GM19240 (cell line): ENCODE data around the gene PBX1.

Source experiments
- DNase-seq: peaks from one replicate; pipeline ENCODE4 v3.0.0; 2011; ENCODE audit warnings: low spot score; ENCODE audit not compliant: insufficient read length

PBX1 gene

GRCh38 chr1:164777518-164777917 lies 218.5 kb downstream of the PBX1 start:
- DNase-seq, result no peak

GRCh38 chr1:164779376-164779775 lies 220.4 kb downstream of the PBX1 start:
- no peak for DNase-seq

- no peak for DNase-seq
These were observed 221.3 kb downstream of the PBX1 start for GRCh38 chr1:164780111-164780812.

GRCh38 chr1:164780863-164781262 lies 221.9 kb downstream of the PBX1 start:
- DNase-seq, result no peak

- DNase-seq, result no peak
These were observed 223.0 kb downstream of the PBX1 start for GRCh38 chr1:164781972-164782371.

- DNase-seq, result no peak
These were observed 225.0 kb downstream of the PBX1 start for GRCh38 chr1:164783778-164784555.

- DNase-seq, result no peak
These were observed 226.0 kb downstream of the PBX1 start for GRCh38 chr1:164784960-164785359.

GRCh38 chr1:164785841-164786534 lies 227.0 kb downstream of the PBX1 start:
- DNase-seq, result no peak

GRCh38 chr1:164786980-164787833 lies 228.2 kb downstream of the PBX1 start:
- peak; percentile 78 for DNase-seq

GRCh38 chr1:164787834-164788231 lies 228.8 kb downstream of the PBX1 start:
- no peak for DNase-seq

GRCh38 chr1:164790081-164790480 lies 231.1 kb downstream of the PBX1 start:
- no peak for DNase-seq

GRCh38 chr1:164792410-164793004 lies 233.5 kb downstream of the PBX1 start:
- DNase-seq, result no peak

- no peak for DNase-seq
These were observed 235.4 kb downstream of the PBX1 start for GRCh38 chr1:164794356-164794755.

- no peak for DNase-seq
These were observed 237.9 kb downstream of the PBX1 start for GRCh38 chr1:164796916-164797315.

GRCh38 chr1:164801246-164801731 lies 242.3 kb downstream of the PBX1 start:
- no peak for DNase-seq

- DNase-seq, result no peak
These were observed 243.0 kb downstream of the PBX1 start for GRCh38 chr1:164801791-164802502.

GRCh38 chr1:164802529-164803282 lies 243.7 kb downstream of the PBX1 start:
- no peak for DNase-seq

GRCh38 chr1:164803366-164803765 lies 244.4 kb downstream of the PBX1 start:
- no peak for DNase-seq

GRCh38 chr1:164804366-164804765 lies 245.4 kb downstream of the PBX1 start:
- DNase-seq, result no peak
